Caco-2 (cell line): ENCODE data around the gene FASN. TPM values are rescaled to one million over a fixed set of nuclear protein-coding genes. Genes with fewer than 3 reads are reported as not detected.
A peak's percentile ranks its signal among the peaks of the same experiment; 100 is the strongest.

Experiments
- BruUV-seq: library from RNA; stranded (reverse); fragments of 400-500 nt; replicated peaks from 2 replicates; lab custom pipeline; 2021; lab: Mats Ljungman, UMichigan
- CTCF ChIA-PET: fragments of 300-600 bp; sonication (Branson Sonifier 250); formaldehyde crosslinking; loops from one replicate; lab custom pipeline; 2022; ENCODE audit warnings: antibody characterized with exemption; lab: Charles Lee
- POLR2A ChIA-PET: fragments of 300-600 bp; sonication (Branson Sonifier 250); formaldehyde crosslinking; loops from one replicate; lab custom pipeline; 2022; ENCODE audit warnings: antibody characterized with exemption; lab: Charles Lee
- DNase-seq, 2 experiments: peaks; one replicate each; pipeline versions ENCODE4 v3.0.0 to v3.0.0-alpha.2; 2020 to 2022
- H3K27me3 ChIP-seq: replicated peaks from 2 replicates; pipeline ENCODE4 v1.6.0; 2011; ENCODE audit warnings: low read length; ENCODE audit not compliant: control insufficient read depth, insufficient read depth
- H3K36me3 ChIP-seq: 2 replicates; pipeline ENCODE4 v1.5.1; 2011; ENCODE audit warnings: low read length; ENCODE audit not compliant: control insufficient read depth, insufficient read depth
- H3K4me1 ChIP-seq: fragments of 250-450 bp; sonication (Bioruptor Pico); 2 replicates; pipeline ENCODE4 v1.5.1; 2020; ENCODE audit warnings: mild to moderate bottlenecking
- H3K4me3 ChIP-seq: 2 replicates; pipeline ENCODE4 v1.5.1; 2011; ENCODE audit warnings: low read depth, mild to moderate bottlenecking, control low read depth, low read length
- H3K9me3 ChIP-seq: fragments of 250-450 bp; sonication (Bioruptor Pico); 2 replicates; pipeline ENCODE4 v1.5.1; 2020; ENCODE audit warnings: mild to moderate bottlenecking, moderate library complexity
- H3K27ac Mint-ChIP-seq: one replicate; pipeline ENCODE4 v1.8.0; 2022; ENCODE audit warnings: mixed read lengths; ENCODE audit not compliant: unreplicated experiment
- H3K27me3 Mint-ChIP-seq: one replicate; pipeline ENCODE4 v1.8.0; 2022; ENCODE audit warnings: mixed read lengths; ENCODE audit not compliant: insufficient read depth, unreplicated experiment
- H3K36me3 Mint-ChIP-seq: one replicate; pipeline ENCODE4 v1.8.0; 2022; ENCODE audit warnings: mild to moderate bottlenecking, mixed read lengths; ENCODE audit not compliant: insufficient read depth, unreplicated experiment
- H3K4me1 Mint-ChIP-seq: one replicate; pipeline ENCODE4 v1.8.0; 2022; ENCODE audit warnings: low read depth, mixed read lengths; ENCODE audit not compliant: unreplicated experiment
- H3K4me3 Mint-ChIP-seq: one replicate; pipeline ENCODE4 v1.8.0; 2022; ENCODE audit warnings: mild to moderate bottlenecking, moderate library complexity, mixed read lengths; ENCODE audit not compliant: unreplicated experiment
- H3K9me3 Mint-ChIP-seq: one replicate; pipeline ENCODE4 v1.8.0; 2022; ENCODE audit warnings: mixed read lengths; ENCODE audit not compliant: unreplicated experiment
- CTCF ChIP-seq, 2 experiments: fragments of 200-600 bp in 1 of 2; IDR thresholded peaks; 1 replicate in 1 of 2; 2 replicates in 1 of 2; pipeline versions ENCODE4 v1.5.1 to v1.8.0; 2011 to 2022; ENCODE audit warnings: antibody characterized with exemption in 1 of 2, control low read depth in 1 of 2, inconsistent platforms in 1 of 2, low read depth in 1 of 2, low read length in 1 of 2, mild to moderate bottlenecking in 1 of 2, moderate library complexity in 1 of 2; ENCODE audit not compliant: insufficient read depth in 1 of 2, severe bottlenecking in 1 of 2, unreplicated experiment in 1 of 2
- intact Hi-C: fragments of 100-400 bp; cut with micrococcal nuclease; formaldehyde crosslinking; loops from one replicate; pipeline ENCODE4 v1.10.0; 2022; ENCODE audit not compliant: unreplicated experiment
- total RNA-seq: library from RNA; stranded (reverse); gene quantifications from 2 replicates; pipeline ENCODE4 v1.2.3, GENCODE V29; 2022

Gene FASN
- total RNA-seq, 1 experiment from 2014 or later = 330 TPM

- DNase-seq = no peak
- BruUV-seq = no TSS peak
- no peaks in the 10 kb centered on the region for H3K4me1 Mint-ChIP-seq
- intact Hi-C loops = no loop called here
- POLR2A ChIA-PET = no interaction called here
- H3K4me3 ChIP-seq = no peak overlapping the region
- peaks cover 8% of the 10 kb centered on the region for H3K4me1 ChIP-seq
- peaks cover 1% of the 10 kb centered on the region; the same call in 1 of the 2 replicates for H3K36me3 ChIP-seq
- H3K9me3 ChIP-seq = no peaks in the 10 kb centered on the region
- CTCF ChIA-PET = no interaction called here
- no peaks in the 10 kb centered on the region for H3K27me3 Mint-ChIP-seq
- no peaks in the 10 kb centered on the region for H3K36me3 Mint-ChIP-seq
- H3K9me3 Mint-ChIP-seq = no peaks in the 10 kb centered on the region
- no peaks in the 10 kb centered on the region for H3K27me3 ChIP-seq
- no peak overlapping the region for H3K27ac Mint-ChIP-seq
- no peak for TF ChIP-seq CTCF (IDR thresholded peaks at IDR 0.05; ENCODE audit: insufficient read depth in 1 of 2, low read depth in 1 of 2, low read length in 1 of 2, severe bottlenecking in 1 of 2, unreplicated experiment in 1 of 2)
- peak overlapping the region; percentile 37 for H3K4me3 Mint-ChIP-seq
These were observed 48.9 kb downstream of the FASN start for GRCh38 chr17:82049106-82049505.

GRCh38 chr17:82048571-82048971, 49.5 kb downstream of the FASN start:
- POLR2A ChIA-PET = no interaction called here
- no TSS peak for BruUV-seq
- intact Hi-C loops = no loop called here

GRCh38 chr17:82047914-82048570, 50.0 kb downstream of the FASN start:
- Histone ChIP-seq H3K4me1 (peaks cover 8% of the 10 kb centered on the region), H3K9me3 (no peaks in the 10 kb centered on the region), H3K27me3 (no peaks in the 10 kb centered on the region), H3K4me3 (no peak overlapping the region), H3K36me3 (no peaks in the 10 kb centered on the region; the same call in 1 of the 2 replicates)
- CTCF ChIA-PET = no interaction called here
- POLR2A ChIA-PET = no interaction called here
- TSS peak; percentile 15 for BruUV-seq
- Mint-ChIP-seq H3K9me3 (no peaks in the 10 kb centered on the region), H3K4me1 (no peaks in the 10 kb centered on the region), H3K27me3 (no peaks in the 10 kb centered on the region), H3K27ac (no peak overlapping the region), H3K36me3 (no peaks in the 10 kb centered on the region), H3K4me3 (no peak overlapping the region)
- TF ChIP-seq CTCF (IDR thresholded peaks at IDR 0.05; ENCODE audit: insufficient read depth in 1 of 2, low read depth in 1 of 2, low read length in 1 of 2, severe bottlenecking in 1 of 2, unreplicated experiment in 1 of 2) = no peak
- DNase-seq = no peak
- intact Hi-C loops = no loop called here

More at GRCh38 chr17:82048571-82048971, 49.5 kb downstream of the FASN start:
- no peaks in the 10 kb centered on the region for H3K27me3 ChIP-seq
- Mint-ChIP-seq H3K4me3 (no peak overlapping the region), H3K36me3 (no peaks in the 10 kb centered on the region), H3K9me3 (no peaks in the 10 kb centered on the region), H3K27ac (no peak overlapping the region), H3K27me3 (no peaks in the 10 kb centered on the region), H3K4me1 (no peaks in the 10 kb centered on the region)
- DNase-seq = no peak
- CTCF ChIA-PET = no interaction called here
- H3K36me3 ChIP-seq = no peaks in the 10 kb centered on the region; the same call in 1 of the 2 replicates
- no peaks in the 10 kb centered on the region for H3K9me3 ChIP-seq
- peaks cover 8% of the 10 kb centered on the region for H3K4me1 ChIP-seq
- H3K4me3 ChIP-seq = no peak overlapping the region
- no peak for TF ChIP-seq CTCF (IDR thresholded peaks at IDR 0.05; ENCODE audit: insufficient read depth in 1 of 2, low read depth in 1 of 2, low read length in 1 of 2, severe bottlenecking in 1 of 2, unreplicated experiment in 1 of 2)
